SK-MEL-5 (cell line): ENCODE measurements around the gene FUS. TPM values are rescaled to one million over a fixed set of nuclear protein-coding genes. Genes with fewer than 3 reads are reported as not detected.
"Not testable (repeated sequence)": the region's sequence is repeated elsewhere in the genome, so short reads cannot be mapped to it uniquely, and the experiment has no call there.

Experiments used
- DNase-seq: peaks from one replicate; pipeline ENCODE4 v3.0.0-alpha.2; 2016; ENCODE audit warnings: low read depth, low spot score
- in situ Hi-C: cut with HindIII; loops from 2 replicates; pipeline ENCODE4 v1.10.0; 2016; ENCODE audit warnings: low sequenced_read_pairs, high pct_unique_total_duplicates, low pct_unique_long_range_greater_than_20kb
- total RNA-seq: library from RNA; depleted of rRNA; stranded (reverse); fragments of >200 nt; shearing (Covaris generic); gene quantifications from 2 replicates; pipeline ENCODE4 v1.2.3, GENCODE V29; 2014

Gene FUS
- total RNA-seq, 1 experiment from 2014 or later = 24.1 TPM

- no peak for DNase-seq
- in situ Hi-C loops = no loop called here
Measured at GRCh38 chr16:31194898-31195297, 15.0 kb downstream of the FUS start.

- in situ Hi-C loops, DNase-seq: not testable (repeated sequence)
Measured at GRCh38 chr16:31195861-31196260, 15.9 kb downstream of the FUS start.

- in situ Hi-C loops = no loop called here
- DNase-seq = no peak
Measured at GRCh38 chr16:31196324-31197088, 16.6 kb downstream of the FUS start.

GRCh38 chr16:31198207-31198882, 18.4 kb downstream of the FUS start:
- DNase-seq = no peak
- in situ Hi-C loops = no loop called here

GRCh38 chr16:31199430-31200041, 19.6 kb downstream of the FUS start:
- in situ Hi-C loops = no loop called here
- no peak for DNase-seq

- DNase-seq, in situ Hi-C loops: not testable (repeated sequence)
Measured at GRCh38 chr16:31200111-31200510, 20.2 kb downstream of the FUS start.

- DNase-seq = peak; percentile 47
Measured at GRCh38 chr16:31200821-31201568, 21.1 kb downstream of the FUS start.

GRCh38 chr16:31201582-31202413, 21.9 kb downstream of the FUS start:
- DNase-seq = no peak
- in situ Hi-C loops = no loop called here

More at GRCh38 chr16:31200821-31201568, 21.1 kb downstream of the FUS start:
- in situ Hi-C loops = no loop called here

GRCh38 chr16:31202414-31203375, 22.8 kb downstream of the FUS start, which contains the start of gene PYCARD:
PYCARD (minus strand) TSS chr16:31202760; CDS start chr16:31202690, 70 bp downstream.
- no peak for DNase-seq
- in situ Hi-C loops = no loop called here

GRCh38 chr16:31204871-31205666, 25.1 kb downstream of the FUS start:
- in situ Hi-C loops = no loop called here
- DNase-seq = no peak

- no peak for DNase-seq
- in situ Hi-C loops = no loop called here
Measured at GRCh38 chr16:31206776-31207175, 26.8 kb downstream of the FUS start.

GRCh38 chr16:31213342-31213741, 33.4 kb downstream of the FUS start:
- no peak for DNase-seq
- in situ Hi-C loops = no loop called here

GRCh38 chr16:31213877-31214707, 34.2 kb downstream of the FUS start, which contains the start of gene TRIM72:
TRIM72 (plus strand) TSS chr16:31214119; CDS start chr16:31214739, 620 bp downstream.
- in situ Hi-C loops = no loop called here
- DNase-seq = no peak

GRCh38 chr16:31214708-31215286, 34.9 kb downstream of the FUS start:
- in situ Hi-C loops = no loop called here
- no peak for DNase-seq
